Measurements from ENCODE around the gene NAP1L1.

DNA sequence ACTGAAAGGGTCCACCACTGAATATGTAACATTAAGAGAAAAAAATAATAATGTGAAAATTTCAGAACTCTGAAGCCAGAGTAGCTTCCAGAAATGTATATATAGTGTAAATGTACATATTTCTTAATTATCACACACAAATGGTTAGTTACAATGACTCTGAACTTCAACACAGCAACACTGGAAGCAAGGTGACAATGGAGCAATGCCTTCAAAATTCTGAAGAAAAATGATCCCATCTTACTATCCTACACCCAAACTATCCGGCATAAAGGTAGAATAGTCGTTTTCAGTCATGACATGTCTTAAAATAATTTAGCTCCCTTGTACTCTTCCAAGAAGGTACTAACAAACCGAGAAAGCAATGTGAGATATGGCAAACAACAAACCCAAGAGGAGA, 11.9 kb downstream of the NAP1L1 start:
- no peak for TF ChIP-seq EZH2 (IDR thresholded peaks at IDR 0.05; ENCODE audit: borderline replicate concordance, low read depth, low read length, poor library complexity, severe bottlenecking)
- TF ChIP-seq CTCF (conservative IDR thresholded peaks at IDR 0.05; ENCODE audit: low read depth, low read length): no peak

Data from A673 (cell line).